ENCODE data around the gene HDAC9.

HDAC9 gene

GRCh38 chr7:18521236-18521589, 25.7 kb downstream of the HDAC9 start (continued):
- no peak for TF ChIP-seq ZNF10 (tag by site-specific recombination; IDR thresholded peaks at IDR 0.05)

- no peaks in the 10 kb centered on the region for H3K4me1 ChIP-seq (ENCODE audit: control insufficient read depth, insufficient read depth, low read length)
- no peak overlapping the region for H3K27ac ChIP-seq (ENCODE audit: extremely low read depth, low read depth, low read length)
- ChIA-PET POLR2A (interaction anchor here (0.8 kb wide), 1 partner anchor 538 kb away, joined by 3 read pairs; no protein-coding TSS in a partner anchor), CTCF (no interaction called here)
- TF ChIP-seq ZFHX2 (tag by site-specific recombination; conservative IDR thresholded peaks at IDR 0.05), result no peak
- TF ChIP-seq ZNF610 (tag by site-specific recombination; IDR thresholded peaks at IDR 0.05; ENCODE audit: borderline replicate concordance), result no peak
- no peak for TF ChIP-seq ZNF223 (tag by site-specific recombination; IDR thresholded peaks at IDR 0.05)
- TF ChIP-seq ZNF513 (tag by site-specific recombination; IDR thresholded peaks at IDR 0.05), result no peak
- no peak for TF ChIP-seq ZNF621 (tag by site-specific recombination; IDR thresholded peaks at IDR 0.05)
- TF ChIP-seq ZNF654 (tag by site-specific recombination; IDR thresholded peaks at IDR 0.05; ENCODE audit: low read depth), result no peak
- no peak for TF ChIP-seq KLF7 (tag by site-specific recombination; IDR thresholded peaks at IDR 0.05; ENCODE audit: borderline replicate concordance)
- TF ChIP-seq MZF1 (tag by site-specific recombination; IDR thresholded peaks at IDR 0.05; ENCODE audit: borderline replicate concordance), result no peak
- no peak for TF ChIP-seq GLIS2 (tag by site-specific recombination; IDR thresholded peaks at IDR 0.05)
- no peak for TF ChIP-seq ZNF394 (tag by site-specific recombination; IDR thresholded peaks at IDR 0.05; ENCODE audit: borderline replicate concordance)
- TF ChIP-seq ZSCAN18 (tag by site-specific recombination; IDR thresholded peaks at IDR 0.05), result no peak
- TF ChIP-seq ZBTB6 (tag by site-specific recombination; IDR thresholded peaks at IDR 0.05), result no peak
- no peak for TF ChIP-seq ZNF530 (tag by site-specific recombination; IDR thresholded peaks at IDR 0.05; ENCODE audit: low read depth)
- TF ChIP-seq ZBTB10 (tag by site-specific recombination; IDR thresholded peaks at IDR 0.05), result no peak
- TF ChIP-seq REPIN1 (tag by site-specific recombination; IDR thresholded peaks at IDR 0.05; ENCODE audit: low read depth), result no peak
- H3K9me3 ChIP-seq (ENCODE audit: control insufficient read depth, insufficient read depth, low read depth, low read length), result no peaks in the 10 kb centered on the region
- H3K36me3 ChIP-seq (ENCODE audit: control insufficient read depth in 2 of 2, insufficient read depth in 1 of 2, low read length in 2 of 2), result no peaks in the 10 kb centered on the region
- H3K4me3 ChIP-seq (ENCODE audit: low read depth, low read length), result no peak overlapping the region
These were observed 26.5 kb downstream of the HDAC9 start for GRCh38 chr7:18521945-18522566.

- Histone ChIP-seq H3K9me3 (ENCODE audit: control insufficient read depth, insufficient read depth, low read depth, low read length) (no peaks in the 10 kb centered on the region), H3K4me3 (ENCODE audit: low read depth, low read length) (no peak overlapping the region), H3K36me3 (ENCODE audit: control insufficient read depth in 2 of 2, insufficient read depth in 1 of 2, low read length in 2 of 2) (no peaks in the 10 kb centered on the region), H3K4me1 (ENCODE audit: control insufficient read depth, insufficient read depth, low read length) (no peaks in the 10 kb centered on the region), H3K27ac (ENCODE audit: extremely low read depth, low read depth, low read length) (no peak overlapping the region)
- POLR2A ChIA-PET, result no interaction called here
- CTCF ChIA-PET, result no interaction called here
- TF ChIP-seq ZNF37A (tag by site-specific recombination; IDR thresholded peaks at IDR 0.05) (no peak), ZNF202 (tag by site-specific recombination; IDR thresholded peaks at IDR 0.05; ENCODE audit: borderline replicate concordance) (no peak), GLI4 (tag by site-specific recombination; IDR thresholded peaks at IDR 0.05) (no peak), ZNF692 (tag by site-specific recombination; IDR thresholded peaks at IDR 0.05) (no peak), ZSCAN18 (tag by site-specific recombination; IDR thresholded peaks at IDR 0.05) (no peak), ZXDB (tag by site-specific recombination; IDR thresholded peaks at IDR 0.05) (no peak), OSR2 (tag by site-specific recombination; IDR thresholded peaks at IDR 0.05) (no peak), ZNF514 (tag by site-specific recombination; IDR thresholded peaks at IDR 0.05) (no peak), MYNN (tag by site-specific recombination; IDR thresholded peaks at IDR 0.05; ENCODE audit: borderline replicate concordance) (no peak), ZNF621 (tag by site-specific recombination; IDR thresholded peaks at IDR 0.05) (no peak)
These were observed 28.7 kb downstream of the HDAC9 start for GRCh38 chr7:18524248-18524647.
